A673 (cell line): Measurements from ENCODE around the gene KRTAP5-6.
A peak's percentile ranks its signal among the peaks of the same experiment; 100 is the strongest.

Experiments used
- EZH2 ChIP-seq: fragments of 200-600 bp; sonication (generic); IDR thresholded peaks from 2 replicates; pipeline ENCODE4 v1.6.1; 2017; ENCODE audit warnings: borderline replicate concordance, low read depth, mild to moderate bottlenecking, mixed read lengths, antibody characterized with exemption, low read length; ENCODE audit not compliant: poor library complexity, severe bottlenecking
- TF ChIP-seq, protein P1 (sequence below): fragments of 300-800, 200-600 bp; sonication (generic); conservative IDR thresholded peaks from 2 replicates; pipeline ENCODE4 v1.5.1; 2017; ENCODE audit warnings: low read depth, mild to moderate bottlenecking, antibody characterized with exemption, low read length, moderate library complexity, mixed read lengths

DNA sequence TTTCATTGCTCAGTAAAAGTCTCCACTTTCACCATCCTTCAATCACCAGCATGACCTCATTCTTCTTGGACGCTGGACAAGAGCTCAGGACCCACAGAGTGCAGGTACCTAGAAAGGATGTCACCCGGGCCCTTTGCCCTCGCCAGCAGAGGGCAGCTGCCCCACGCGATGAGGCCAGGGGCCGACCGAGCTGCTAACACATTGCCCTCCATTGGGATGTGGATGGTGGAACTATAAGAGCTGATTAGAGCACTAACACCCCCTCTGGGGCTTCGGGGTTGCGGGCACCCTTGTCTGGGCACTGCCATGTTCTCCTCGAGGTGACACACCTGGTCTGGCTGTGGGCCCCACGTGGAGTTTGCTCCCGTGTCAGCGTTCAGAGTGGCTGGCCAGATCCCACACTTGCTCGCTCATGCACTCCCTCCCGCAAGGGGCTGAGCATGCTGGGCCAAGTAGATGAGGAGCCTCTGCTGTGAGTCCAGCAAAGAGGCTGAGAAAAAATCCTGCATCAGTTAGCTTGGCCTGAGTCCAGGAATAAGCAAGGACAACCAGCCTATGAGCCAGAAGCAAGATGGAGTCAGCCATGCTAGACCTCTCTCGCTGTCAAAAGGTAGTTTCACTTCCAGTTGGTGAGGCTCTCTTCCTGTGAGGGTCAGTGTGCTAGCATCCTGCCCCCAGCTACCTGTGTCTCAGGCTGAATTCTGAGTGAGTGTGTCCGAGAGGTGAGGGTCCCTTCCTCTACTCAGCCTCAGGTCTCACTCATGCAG, 9.8 kb downstream of the KRTAP5-6 start:
- TF ChIP-seq, protein P1, sequence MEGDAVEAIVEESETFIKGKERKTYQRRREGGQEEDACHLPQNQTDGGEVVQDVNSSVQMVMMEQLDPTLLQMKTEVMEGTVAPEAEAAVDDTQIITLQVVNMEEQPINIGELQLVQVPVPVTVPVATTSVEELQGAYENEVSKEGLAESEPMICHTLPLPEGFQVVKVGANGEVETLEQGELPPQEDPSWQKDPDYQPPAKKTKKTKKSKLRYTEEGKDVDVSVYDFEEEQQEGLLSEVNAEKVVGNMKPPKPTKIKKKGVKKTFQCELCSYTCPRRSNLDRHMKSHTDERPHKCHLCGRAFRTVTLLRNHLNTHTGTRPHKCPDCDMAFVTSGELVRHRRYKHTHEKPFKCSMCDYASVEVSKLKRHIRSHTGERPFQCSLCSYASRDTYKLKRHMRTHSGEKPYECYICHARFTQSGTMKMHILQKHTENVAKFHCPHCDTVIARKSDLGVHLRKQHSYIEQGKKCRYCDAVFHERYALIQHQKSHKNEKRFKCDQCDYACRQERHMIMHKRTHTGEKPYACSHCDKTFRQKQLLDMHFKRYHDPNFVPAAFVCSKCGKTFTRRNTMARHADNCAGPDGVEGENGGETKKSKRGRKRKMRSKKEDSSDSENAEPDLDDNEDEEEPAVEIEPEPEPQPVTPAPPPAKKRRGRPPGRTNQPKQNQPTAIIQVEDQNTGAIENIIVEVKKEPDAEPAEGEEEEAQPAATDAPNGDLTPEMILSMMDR, result 0 out of 2 replicates have a peak, but pooled peaks have one; percentile 13
- TF ChIP-seq EZH2, result no peak
